Right forelimb (tissue), 1 donor: ENCODE measurements around the gene KRTAP6-3.

Experiments used
- DNase-seq: peaks from one replicate; pipeline ENCODE4 v3.0.0-alpha.2; 2018

The KRTAP6-3 gene

GRCh38 chr21:30628109-30628508 is 35.9 kb downstream of the KRTAP6-3 start:
- no peak for DNase-seq

DNA sequence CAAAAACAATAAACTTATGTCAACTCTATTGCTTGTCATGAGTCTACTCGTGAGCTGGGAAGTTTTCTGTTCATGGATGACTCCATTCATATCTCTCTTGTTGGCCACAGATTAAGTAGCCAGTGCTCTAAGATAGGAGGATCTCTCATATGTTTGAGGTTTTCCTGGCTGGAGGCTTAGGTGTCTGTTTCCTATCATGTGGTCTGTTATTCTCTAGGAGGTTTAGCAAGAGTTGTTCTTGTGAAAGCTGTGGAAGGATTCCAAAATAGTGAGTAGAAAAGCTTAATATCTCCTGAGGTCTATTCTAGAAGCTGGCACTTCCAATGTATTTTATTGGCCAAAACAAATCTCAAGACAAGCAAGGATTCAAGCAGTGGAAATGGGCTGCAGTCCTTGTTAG is 37.0 kb downstream of the KRTAP6-3 start:
- no peak for DNase-seq

- DNase-seq = no peak
Observed at GRCh38 chr21:30634906-30635305, 42.7 kb downstream of the KRTAP6-3 start, which contains the start of gene KRTAP20-2. Gene KRTAP20-2 (plus strand): TSS chr21:30635206. CDS start chr21:30635264, 58 bp downstream.

DNA sequence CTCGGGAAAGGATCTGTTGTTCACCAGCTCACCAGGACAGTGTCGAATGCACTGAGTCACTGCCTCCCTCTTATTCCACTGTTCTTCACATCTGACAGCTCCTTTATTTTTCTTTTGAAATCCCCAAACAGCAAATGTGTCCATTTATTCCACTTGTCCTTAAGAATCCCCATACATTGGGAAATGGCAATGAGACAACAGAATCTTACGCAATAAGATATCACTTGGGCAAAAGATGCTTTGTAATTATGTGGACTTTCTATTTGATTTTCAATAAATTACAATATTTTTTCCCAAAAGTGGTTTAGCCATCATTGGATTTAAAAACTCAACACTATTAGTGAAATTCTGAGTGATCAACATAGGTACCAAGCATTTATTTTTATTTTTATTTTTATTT is 46.4 kb downstream of the KRTAP6-3 start:
- no peak for DNase-seq

DNA sequence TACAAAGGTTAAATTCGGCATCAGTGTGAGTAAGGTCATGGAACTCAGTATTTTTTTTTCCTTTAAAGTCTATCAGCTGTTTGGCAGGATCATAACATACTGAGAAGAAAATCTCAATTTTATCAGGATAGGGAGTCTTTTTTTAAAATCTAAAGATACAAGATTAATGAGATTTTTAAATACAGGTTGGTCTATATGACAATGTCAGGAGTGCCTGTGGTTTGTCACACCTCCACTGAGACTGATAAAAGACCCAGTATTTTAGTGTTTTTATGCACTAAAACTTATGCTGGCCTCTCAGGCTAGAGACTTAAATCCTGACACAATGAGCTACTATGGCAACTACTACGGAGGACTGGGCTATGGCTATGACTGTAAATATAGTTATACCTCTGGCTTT is 50.3 kb downstream of the KRTAP6-3 start, which contains the start of gene KRTAP20-3:
Gene KRTAP20-3 (plus strand): TSS at position 301 of the 400 bp plus-strand sequence.
- no peak for DNase-seq
